WTC11 (cell line): Measurements from ENCODE around the gene PRR23E. TPM values are rescaled to one million over a fixed set of nuclear protein-coding genes. Genes with fewer than 3 reads are reported as not detected.

Experiments used
- ATAC-seq: fragments of 200-7000 bp; cut with Tn5 transposase; 2 replicates; pipeline ENCODE4 v1.10.0; 2021; ENCODE audit warnings: mild to moderate bottlenecking, moderate library complexity
- CTCF ChIA-PET: fragments of 300-600 bp; sonication (Branson Sonifier 250); formaldehyde crosslinking; loops from one replicate; lab custom pipeline; 2021; ENCODE audit warnings: antibody characterized with exemption; lab: Charles Lee
- POLR2A ChIA-PET: fragments of 350-600 bp; sonication (Branson Sonifier 250); formaldehyde crosslinking; loops from one replicate; lab custom pipeline; 2021; ENCODE audit warnings: antibody characterized with exemption; lab: Charles Lee
- DNase-seq: peaks from one replicate; pipeline ENCODE4 v3.0.0; 2021; ENCODE audit warnings: low spot score
- H3K27ac Mint-ChIP-seq: 2 replicates; pipeline ENCODE4 v1.8.0; 2021; ENCODE audit warnings: mixed read lengths
- H3K27me3 Mint-ChIP-seq: 2 replicates; pipeline ENCODE4 v1.8.0; 2021; ENCODE audit warnings: low read depth, mild to moderate bottlenecking, moderate library complexity, mixed read lengths
- H3K36me3 Mint-ChIP-seq: 2 replicates; pipeline ENCODE4 v1.8.0; 2021; ENCODE audit warnings: mixed read lengths
- H3K4me1 Mint-ChIP-seq: 2 replicates; pipeline ENCODE4 v1.8.0; 2022; ENCODE audit warnings: mixed read lengths
- H3K4me3 Mint-ChIP-seq: 2 replicates; pipeline ENCODE4 v1.8.0; 2021; ENCODE audit warnings: mild to moderate bottlenecking, moderate library complexity, mixed read lengths
- H3K9me3 Mint-ChIP-seq: 2 replicates; pipeline ENCODE4 v1.8.0; 2021; ENCODE audit warnings: mixed read lengths
- ATF1 ChIP-seq: sonication (generic); formaldehyde crosslinking; IDR thresholded peaks from 2 replicates; pipeline ENCODE4 v1.8.1; 2023; ENCODE audit warnings: mild to moderate bottlenecking, moderate library complexity, missing genetic modification reagents
- CREM ChIP-seq: sonication (generic); formaldehyde crosslinking; IDR thresholded peaks from 2 replicates; pipeline ENCODE4 v1.8.1; 2022; ENCODE audit warnings: mild to moderate bottlenecking, missing genetic modification reagents, moderate library complexity
- CTCF ChIP-seq: fragments of 200-600 bp; IDR thresholded peaks from 2 replicates; pipeline ENCODE4 v1.8.0; 2022; ENCODE audit warnings: antibody characterized with exemption
- EMX1 ChIP-seq: fragments of 250-450 bp; sonication (Bioruptor Pico); IDR thresholded peaks from 2 replicates; pipeline ENCODE4 v1.8.0; 2021; ENCODE audit warnings: mild to moderate bottlenecking
- FOXP1 ChIP-seq: sonication (generic); formaldehyde crosslinking; IDR thresholded peaks from 2 replicates; pipeline ENCODE4 v1.8.0; 2022; ENCODE audit warnings: missing genetic modification reagents, mild to moderate bottlenecking, moderate library complexity, borderline replicate concordance
- GABPB1 ChIP-seq: sonication (generic); formaldehyde crosslinking; IDR thresholded peaks from 2 replicates; pipeline ENCODE4 v1.8.1; 2023; ENCODE audit warnings: mild to moderate bottlenecking, missing genetic modification reagents
- IRF2 ChIP-seq: sonication (generic); formaldehyde crosslinking; IDR thresholded peaks from 2 replicates; pipeline ENCODE4 v1.8.0; 2022; ENCODE audit warnings: low read depth, missing genetic modification reagents, borderline replicate concordance
- NFE2L1 ChIP-seq: sonication (generic); formaldehyde crosslinking; IDR thresholded peaks from 2 replicates; pipeline ENCODE4 v1.8.1; 2023; ENCODE audit warnings: missing genetic modification reagents
- NFYB ChIP-seq: sonication (generic); formaldehyde crosslinking; conservative IDR thresholded peaks from 2 replicates; pipeline ENCODE4 v1.8.0; 2022; ENCODE audit warnings: low read depth, missing genetic modification reagents
- PRRX2 ChIP-seq: fragments of 250-450 bp; sonication (Bioruptor Pico); IDR thresholded peaks from 2 replicates; pipeline ENCODE4 v1.8.0; 2021; ENCODE audit warnings: mild to moderate bottlenecking
- RELA ChIP-seq: sonication (generic); formaldehyde crosslinking; IDR thresholded peaks from 2 replicates; pipeline ENCODE4 v1.8.1; 2022; ENCODE audit warnings: missing genetic modification reagents, mild to moderate bottlenecking, borderline replicate concordance
- SOX15 ChIP-seq: fragments of 250-450 bp; sonication (Bioruptor Pico); IDR thresholded peaks from 2 replicates; pipeline ENCODE4 v1.9.0; 2021; ENCODE audit warnings: mild to moderate bottlenecking
- USF2 ChIP-seq: sonication (generic); formaldehyde crosslinking; IDR thresholded peaks from 2 replicates; pipeline ENCODE4 v1.8.1; 2023; ENCODE audit warnings: mild to moderate bottlenecking, missing genetic modification reagents, moderate library complexity
- ZBTB43 ChIP-seq: sonication (generic); formaldehyde crosslinking; IDR thresholded peaks from 2 replicates; pipeline ENCODE4 v1.8.1; 2023; ENCODE audit warnings: mild to moderate bottlenecking, missing genetic modification reagents
- ZNF138 ChIP-seq: sonication (generic); formaldehyde crosslinking; conservative IDR thresholded peaks from 2 replicates; pipeline ENCODE4 v1.8.1; 2022; ENCODE audit warnings: mild to moderate bottlenecking, moderate library complexity, missing genetic modification reagents
- ZNF396 ChIP-seq: fragments of 250-450 bp; sonication (Bioruptor Pico); IDR thresholded peaks from 2 replicates; pipeline ENCODE4 v1.8.0; 2021; ENCODE audit warnings: mild to moderate bottlenecking, moderate library complexity, borderline replicate concordance
- ZNF416 ChIP-seq: fragments of 250-450 bp; sonication (Bioruptor Pico); IDR thresholded peaks from 2 replicates; pipeline ENCODE4 v1.9.0; 2021; ENCODE audit warnings: mild to moderate bottlenecking, inconsistent platforms
- total RNA-seq: library from RNA; stranded (reverse); gene quantifications from 3 replicates; pipeline ENCODE4 v1.2.3, GENCODE V29; 2021
- TF ChIP-seq, protein P1 (sequence below): sonication (generic); formaldehyde crosslinking; IDR thresholded peaks from 2 replicates; pipeline ENCODE4 v1.8.1; 2023; ENCODE audit warnings: mild to moderate bottlenecking, missing genetic modification reagents, borderline replicate concordance
- TF ChIP-seq, protein P2 (sequence below): fragments of 250-450 bp; sonication (Bioruptor Pico); conservative IDR thresholded peaks from 2 replicates; pipeline ENCODE4 v1.9.0; 2021; ENCODE audit warnings: mild to moderate bottlenecking
- TF ChIP-seq, protein P3 (sequence below): sonication (generic); formaldehyde crosslinking; IDR thresholded peaks from 2 replicates; pipeline ENCODE4 v1.8.1; 2023; ENCODE audit warnings: mild to moderate bottlenecking, missing genetic modification reagents

Gene PRR23E
- total RNA-seq, 1 experiment from 2014 or later = not detected

DNA sequence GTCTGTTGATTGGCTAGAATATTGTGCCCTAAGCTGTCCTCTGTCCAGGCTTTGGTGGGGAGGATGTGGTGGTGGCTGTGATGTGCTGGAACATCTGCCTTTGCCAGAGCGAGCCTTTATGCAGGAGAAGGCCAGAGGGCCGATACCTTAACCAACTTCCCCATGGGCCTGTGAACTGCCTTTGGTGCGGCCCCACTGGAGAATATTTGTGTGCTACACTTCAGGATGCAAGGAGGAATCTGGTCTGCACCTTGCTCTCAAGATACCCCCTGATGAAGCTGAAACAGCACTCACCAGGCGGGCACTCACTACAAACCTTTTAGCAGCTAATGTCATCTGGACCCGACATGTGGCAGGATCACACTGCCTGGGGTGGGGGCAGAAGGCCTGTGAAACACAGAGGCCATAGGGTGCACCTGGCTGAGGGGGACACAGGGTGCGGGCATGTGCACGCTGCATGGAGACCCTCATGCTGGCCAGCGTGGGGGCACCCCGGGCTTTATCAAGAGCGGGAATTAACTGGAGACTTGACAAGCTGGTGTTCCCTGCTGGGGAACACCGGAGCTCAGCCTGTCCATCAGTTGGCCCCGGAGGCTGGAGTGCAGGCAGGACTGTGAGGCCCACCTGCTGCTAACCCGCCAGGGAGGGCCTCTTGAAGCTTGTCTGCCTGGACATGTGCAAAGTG, 16.4 kb downstream of the PRR23E start:
- DNase-seq (no peak), ATAC-seq (no peak)
- Mint-ChIP-seq H3K27ac (no peak overlapping the region), H3K9me3 (0 out of 2 replicates have a peak, but pooled peaks cover 3% of the 10 kb centered on the region), H3K4me3 (no peak overlapping the region), H3K27me3 (no peaks in the 10 kb centered on the region; the same call in 1 of the 2 replicates), H3K4me1 (peaks cover 13% of the 10 kb centered on the region), H3K36me3 (no peaks in the 10 kb centered on the region)
- ChIA-PET CTCF (interaction anchor here (1.0 to 1.2 kb wide), 2 partner anchors 246 to 335 kb away, joined by 4 to 5 read pairs; no protein-coding TSS in a partner anchor), POLR2A (no interaction called here)
- TF ChIP-seq RELA (CRISPR knock-in tag) (no peak), CREM (CRISPR knock-in tag) (no peak), ZNF138 (CRISPR knock-in tag) (no peak), ZBTB43 (CRISPR knock-in tag) (no peak), NFYB (CRISPR knock-in tag) (no peak), FOXP1 (no peak), EMX1 (CRISPR knock-in tag) (no peak), PRRX2 (no peak), USF2 (CRISPR knock-in tag) (no peak), SOX15 (CRISPR knock-in tag) (no peak)
- TF ChIP-seq, protein P1, sequence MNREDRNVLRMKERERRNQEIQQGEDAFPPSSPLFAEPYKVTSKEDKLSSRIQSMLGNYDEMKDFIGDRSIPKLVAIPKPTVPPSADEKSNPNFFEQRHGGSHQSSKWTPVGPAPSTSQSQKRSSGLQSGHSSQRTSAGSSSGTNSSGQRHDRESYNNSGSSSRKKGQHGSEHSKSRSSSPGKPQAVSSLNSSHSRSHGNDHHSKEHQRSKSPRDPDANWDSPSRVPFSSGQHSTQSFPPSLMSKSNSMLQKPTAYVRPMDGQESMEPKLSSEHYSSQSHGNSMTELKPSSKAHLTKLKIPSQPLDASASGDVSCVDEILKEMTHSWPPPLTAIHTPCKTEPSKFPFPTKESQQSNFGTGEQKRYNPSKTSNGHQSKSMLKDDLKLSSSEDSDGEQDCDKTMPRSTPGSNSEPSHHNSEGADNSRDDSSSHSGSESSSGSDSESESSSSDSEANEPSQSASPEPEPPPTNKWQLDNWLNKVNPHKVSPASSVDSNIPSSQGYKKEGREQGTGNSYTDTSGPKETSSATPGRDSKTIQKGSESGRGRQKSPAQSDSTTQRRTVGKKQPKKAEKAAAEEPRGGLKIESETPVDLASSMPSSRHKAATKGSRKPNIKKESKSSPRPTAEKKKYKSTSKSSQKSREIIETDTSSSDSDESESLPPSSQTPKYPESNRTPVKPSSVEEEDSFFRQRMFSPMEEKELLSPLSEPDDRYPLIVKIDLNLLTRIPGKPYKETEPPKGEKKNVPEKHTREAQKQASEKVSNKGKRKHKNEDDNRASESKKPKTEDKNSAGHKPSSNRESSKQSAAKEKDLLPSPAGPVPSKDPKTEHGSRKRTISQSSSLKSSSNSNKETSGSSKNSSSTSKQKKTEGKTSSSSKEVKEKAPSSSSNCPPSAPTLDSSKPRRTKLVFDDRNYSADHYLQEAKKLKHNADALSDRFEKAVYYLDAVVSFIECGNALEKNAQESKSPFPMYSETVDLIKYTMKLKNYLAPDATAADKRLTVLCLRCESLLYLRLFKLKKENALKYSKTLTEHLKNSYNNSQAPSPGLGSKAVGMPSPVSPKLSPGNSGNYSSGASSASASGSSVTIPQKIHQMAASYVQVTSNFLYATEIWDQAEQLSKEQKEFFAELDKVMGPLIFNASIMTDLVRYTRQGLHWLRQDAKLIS (CRISPR knock-in tag) = no peak
- TF ChIP-seq, protein P2, sequence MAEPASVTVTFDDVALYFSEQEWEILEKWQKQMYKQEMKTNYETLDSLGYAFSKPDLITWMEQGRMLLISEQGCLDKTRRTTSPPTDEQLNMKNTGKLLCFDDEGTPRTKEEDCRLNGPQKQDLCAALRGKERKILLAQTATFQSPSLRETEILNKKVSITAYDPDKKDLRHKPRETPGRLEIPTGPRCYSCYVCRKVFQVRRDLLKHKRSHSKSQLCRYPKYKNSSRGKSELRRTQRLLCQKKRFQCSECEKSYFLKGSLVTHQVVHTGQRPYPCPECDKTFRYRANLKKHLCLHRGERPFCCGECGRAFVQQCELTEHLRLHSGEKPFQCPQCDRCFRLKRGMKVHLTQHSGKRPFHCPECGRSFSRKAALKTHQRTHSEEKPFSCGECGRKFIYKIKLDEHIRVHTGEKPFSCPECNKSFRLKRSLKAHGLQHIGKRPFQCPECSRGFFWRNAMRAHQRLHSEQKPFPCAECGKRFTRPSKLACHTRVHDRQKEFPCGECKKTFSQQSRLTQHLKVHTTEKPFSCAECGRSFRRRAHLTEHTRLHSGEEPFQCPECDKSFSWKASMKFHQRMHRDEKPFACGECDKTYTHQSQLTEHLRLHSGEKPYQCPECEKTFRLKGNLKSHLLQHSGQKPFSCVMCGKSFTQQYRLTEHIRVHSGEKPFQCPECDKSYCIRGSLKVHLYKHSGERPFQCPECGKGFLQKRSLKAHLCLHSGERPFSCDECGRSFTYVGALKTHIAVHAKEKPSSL (CRISPR knock-in tag) = no peak

DNA sequence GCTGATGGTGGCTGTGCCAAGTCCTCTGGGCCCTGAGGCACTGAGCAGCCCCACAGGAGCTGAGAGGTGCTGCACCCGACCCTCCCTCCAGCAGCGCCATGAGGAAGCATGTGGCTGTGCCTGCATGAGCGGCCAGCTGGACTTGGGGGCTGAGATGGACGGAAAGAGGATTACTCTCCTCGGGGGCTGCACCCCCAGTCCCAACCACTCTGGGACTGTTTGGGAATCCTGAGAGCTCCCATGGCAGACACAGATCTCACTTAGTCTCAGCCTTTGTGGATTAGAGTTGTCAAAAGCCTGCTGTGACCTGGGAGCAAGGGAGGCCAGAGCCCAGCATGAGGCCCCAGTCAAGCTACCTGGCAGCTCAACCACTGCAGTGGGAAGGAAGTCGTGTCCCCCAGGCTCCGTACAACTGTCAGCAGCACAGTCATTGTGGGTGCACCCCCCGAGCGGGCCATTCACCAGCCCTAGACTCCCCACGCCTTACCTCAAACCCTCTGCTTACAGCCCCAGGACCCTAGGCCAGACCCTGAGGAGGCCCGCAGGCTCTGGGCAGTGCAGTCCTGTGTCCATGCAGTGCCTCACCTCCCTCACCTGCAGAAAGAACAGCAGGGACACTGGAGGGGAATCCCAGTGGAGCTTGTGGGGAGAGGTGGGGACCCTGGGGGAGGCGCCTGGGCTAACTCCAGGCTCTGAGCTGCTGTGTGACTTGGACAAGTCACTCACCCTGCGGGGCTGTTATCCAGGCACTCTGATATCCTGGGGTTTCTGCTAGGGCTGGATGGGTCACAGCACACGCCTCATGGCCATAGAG, 17.1 kb downstream of the PRR23E start:
- ATAC-seq = peak; percentile 48
- H3K36me3 Mint-ChIP-seq = no peaks in the 10 kb centered on the region
- no peak overlapping the region for H3K4me3 Mint-ChIP-seq
- no peak for DNase-seq
- no peaks in the 10 kb centered on the region for H3K9me3 Mint-ChIP-seq
- ChIA-PET POLR2A (no interaction called here), CTCF (interaction anchor here (1.0 to 1.2 kb wide), 2 partner anchors 246 to 334 kb away, joined by 4 to 5 read pairs; no protein-coding TSS in a partner anchor)
- no peaks in the 10 kb centered on the region; the same call in 1 of the 2 replicates for H3K27me3 Mint-ChIP-seq
- peaks cover 13% of the 10 kb centered on the region for H3K4me1 Mint-ChIP-seq
- no peak overlapping the region for H3K27ac Mint-ChIP-seq
- no peak for TF ChIP-seq ZNF396 (CRISPR knock-in tag)
- TF ChIP-seq CTCF = no peak
- TF ChIP-seq NFE2L1 = no peak
- TF ChIP-seq ZNF416 = no peak
- TF ChIP-seq, protein P3, sequence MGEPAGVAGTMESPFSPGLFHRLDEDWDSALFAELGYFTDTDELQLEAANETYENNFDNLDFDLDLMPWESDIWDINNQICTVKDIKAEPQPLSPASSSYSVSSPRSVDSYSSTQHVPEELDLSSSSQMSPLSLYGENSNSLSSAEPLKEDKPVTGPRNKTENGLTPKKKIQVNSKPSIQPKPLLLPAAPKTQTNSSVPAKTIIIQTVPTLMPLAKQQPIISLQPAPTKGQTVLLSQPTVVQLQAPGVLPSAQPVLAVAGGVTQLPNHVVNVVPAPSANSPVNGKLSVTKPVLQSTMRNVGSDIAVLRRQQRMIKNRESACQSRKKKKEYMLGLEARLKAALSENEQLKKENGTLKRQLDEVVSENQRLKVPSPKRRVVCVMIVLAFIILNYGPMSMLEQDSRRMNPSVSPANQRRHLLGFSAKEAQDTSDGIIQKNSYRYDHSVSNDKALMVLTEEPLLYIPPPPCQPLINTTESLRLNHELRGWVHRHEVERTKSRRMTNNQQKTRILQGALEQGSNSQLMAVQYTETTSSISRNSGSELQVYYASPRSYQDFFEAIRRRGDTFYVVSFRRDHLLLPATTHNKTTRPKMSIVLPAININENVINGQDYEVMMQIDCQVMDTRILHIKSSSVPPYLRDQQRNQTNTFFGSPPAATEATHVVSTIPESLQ (CRISPR knock-in tag) = no peak
- TF ChIP-seq RELA (CRISPR knock-in tag) = no peak
- TF ChIP-seq IRF2 (CRISPR knock-in tag) = no peak
- no peak for TF ChIP-seq ATF1
- TF ChIP-seq SOX15 (CRISPR knock-in tag) = no peak
- TF ChIP-seq GABPB1 (CRISPR knock-in tag) = no peak
